DOHH2 (cell line): ENCODE results near the gene EPHB1.

ENCODE experiments used
- H3F3A ChIP-seq: fragments of 200-600 bp; sonication (generic), shearing (Covaris generic); 2 replicates; pipeline ENCODE4 v1.6.0; 2016; ENCODE audit warnings: antibody characterized with exemption, mild to moderate bottlenecking; ENCODE audit not compliant: control insufficient read depth, insufficient read depth
- H3K27ac ChIP-seq: fragments of 200-600 bp; sonication (generic); 2 replicates; pipeline ENCODE4 v1.5.1; 2014; ENCODE audit warnings: low read depth, mild to moderate bottlenecking, low read length, moderate library complexity
- H3K27me3 ChIP-seq: fragments of 200-600 bp; sonication (generic); 2 replicates; pipeline ENCODE4 v1.6.1; 2014; ENCODE audit warnings: mild to moderate bottlenecking, low read length, mixed read lengths; ENCODE audit not compliant: control insufficient read depth
- H3K36me3 ChIP-seq: fragments of 200-600 bp; sonication (generic); 2 replicates; pipeline ENCODE4 v1.6.1; 2014; ENCODE audit warnings: mild to moderate bottlenecking, low read length, moderate library complexity, mixed read lengths; ENCODE audit not compliant: control insufficient read depth
- H3K4me1 ChIP-seq: fragments of 200-600 bp; sonication (generic); 2 replicates; pipeline ENCODE4 v1.6.1; 2014; ENCODE audit warnings: mild to moderate bottlenecking, low read length, mixed read lengths; ENCODE audit not compliant: control insufficient read depth
- H3K4me2 ChIP-seq: fragments of 200-600 bp; sonication (generic); 2 replicates; pipeline ENCODE4 v1.6.0; 2014; ENCODE audit warnings: mild to moderate bottlenecking, low read length, moderate library complexity
- H3K4me3 ChIP-seq: fragments of 200-600 bp; sonication (generic); 2 replicates; pipeline ENCODE4 v1.5.1; 2014; ENCODE audit warnings: mild to moderate bottlenecking, low read length, mixed read lengths
- H3K79me2 ChIP-seq: fragments of 200-600 bp; sonication (generic); 2 replicates; pipeline ENCODE4 v1.6.1; 2014; ENCODE audit warnings: mild to moderate bottlenecking, low read length, mixed read lengths; ENCODE audit not compliant: control insufficient read depth
- H3K9me2 ChIP-seq: fragments of 200-600 bp; sonication (generic); replicated peaks from 2 replicates; pipeline ENCODE4 v1.6.1; 2014; ENCODE audit warnings: mild to moderate bottlenecking, low read length, mixed read lengths; ENCODE audit not compliant: control insufficient read depth
- H3K9me3 ChIP-seq: fragments of 200-600 bp; sonication (generic); 2 replicates; pipeline ENCODE4 v1.6.1; 2014; ENCODE audit warnings: antibody characterized with exemption, low read length, mixed read lengths; ENCODE audit not compliant: control insufficient read depth, insufficient read depth
- H4K20me1 ChIP-seq: fragments of 200-600 bp; sonication (generic); 2 replicates; pipeline ENCODE4 v1.6.0; 2014; ENCODE audit warnings: low read depth, mild to moderate bottlenecking, antibody characterized with exemption, low read length, moderate library complexity; ENCODE audit not compliant: control insufficient read depth, insufficient read depth
- EZH2phosphoT487 ChIP-seq: fragments of 200-600 bp; sonication (generic); IDR thresholded peaks from 2 replicates; pipeline ENCODE4 v1.6.1; 2017; ENCODE audit warnings: borderline replicate concordance, mild to moderate bottlenecking, antibody characterized with exemption, low read length, moderate library complexity, mixed read lengths
- TF ChIP-seq, protein P1 (sequence below): fragments of 200-600 bp; sonication (generic); IDR thresholded peaks from one replicate; pipeline ENCODE4 v1.5.1; 2014; ENCODE audit warnings: antibody characterized with exemption, mild to moderate bottlenecking, low read depth, low read length; ENCODE audit not compliant: poor library complexity, severe bottlenecking

The EPHB1 gene

DNA sequence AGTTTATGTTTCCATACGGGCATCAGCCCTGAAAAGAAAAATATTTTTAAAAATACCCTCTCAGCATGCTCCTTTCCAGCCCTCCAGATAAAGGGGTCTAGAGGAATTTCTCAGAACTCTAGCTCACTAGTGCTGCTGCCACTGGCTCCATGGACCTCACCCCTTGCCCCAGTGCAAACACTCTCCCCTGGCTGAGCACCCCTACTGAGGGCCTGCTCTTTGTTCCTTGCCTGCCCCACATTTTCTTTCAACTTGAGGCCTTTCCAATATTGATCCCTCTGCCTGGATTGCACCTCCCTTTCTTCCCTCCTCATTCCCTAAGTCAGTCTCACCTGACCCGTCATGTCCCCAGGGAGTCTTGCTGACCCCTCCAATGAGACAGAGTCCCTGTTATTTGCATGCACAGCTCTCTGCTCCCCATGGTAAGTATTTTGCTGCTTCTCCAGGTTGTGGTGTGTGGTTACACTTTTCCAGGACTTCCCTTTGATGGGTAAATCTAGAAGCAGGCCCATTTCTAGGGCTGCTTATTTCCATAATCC is 196.5 kb downstream of the EPHB1 start:
- H3K4me1 ChIP-seq, result no peaks in the 10 kb centered on the region
- no peaks in the 10 kb centered on the region for H3K27me3 ChIP-seq
- no peaks in the 10 kb centered on the region for H3K9me3 ChIP-seq
- no peaks in the 10 kb centered on the region for H3K36me3 ChIP-seq
- no peaks in the 10 kb centered on the region for H3K9me2 ChIP-seq
- no peak overlapping the region for H3K27ac ChIP-seq
- no peak overlapping the region for H3K4me3 ChIP-seq
- no peak overlapping the region for H3K4me2 ChIP-seq
- H4K20me1 ChIP-seq, result no peaks in the 10 kb centered on the region
- no peaks in the 10 kb centered on the region for H3K79me2 ChIP-seq
- TF ChIP-seq, protein P1, sequence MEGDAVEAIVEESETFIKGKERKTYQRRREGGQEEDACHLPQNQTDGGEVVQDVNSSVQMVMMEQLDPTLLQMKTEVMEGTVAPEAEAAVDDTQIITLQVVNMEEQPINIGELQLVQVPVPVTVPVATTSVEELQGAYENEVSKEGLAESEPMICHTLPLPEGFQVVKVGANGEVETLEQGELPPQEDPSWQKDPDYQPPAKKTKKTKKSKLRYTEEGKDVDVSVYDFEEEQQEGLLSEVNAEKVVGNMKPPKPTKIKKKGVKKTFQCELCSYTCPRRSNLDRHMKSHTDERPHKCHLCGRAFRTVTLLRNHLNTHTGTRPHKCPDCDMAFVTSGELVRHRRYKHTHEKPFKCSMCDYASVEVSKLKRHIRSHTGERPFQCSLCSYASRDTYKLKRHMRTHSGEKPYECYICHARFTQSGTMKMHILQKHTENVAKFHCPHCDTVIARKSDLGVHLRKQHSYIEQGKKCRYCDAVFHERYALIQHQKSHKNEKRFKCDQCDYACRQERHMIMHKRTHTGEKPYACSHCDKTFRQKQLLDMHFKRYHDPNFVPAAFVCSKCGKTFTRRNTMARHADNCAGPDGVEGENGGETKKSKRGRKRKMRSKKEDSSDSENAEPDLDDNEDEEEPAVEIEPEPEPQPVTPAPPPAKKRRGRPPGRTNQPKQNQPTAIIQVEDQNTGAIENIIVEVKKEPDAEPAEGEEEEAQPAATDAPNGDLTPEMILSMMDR, result no peak
- no peak for TF ChIP-seq EZH2phosphoT487
- no peaks in the 10 kb centered on the region for H3F3A ChIP-seq

DNA sequence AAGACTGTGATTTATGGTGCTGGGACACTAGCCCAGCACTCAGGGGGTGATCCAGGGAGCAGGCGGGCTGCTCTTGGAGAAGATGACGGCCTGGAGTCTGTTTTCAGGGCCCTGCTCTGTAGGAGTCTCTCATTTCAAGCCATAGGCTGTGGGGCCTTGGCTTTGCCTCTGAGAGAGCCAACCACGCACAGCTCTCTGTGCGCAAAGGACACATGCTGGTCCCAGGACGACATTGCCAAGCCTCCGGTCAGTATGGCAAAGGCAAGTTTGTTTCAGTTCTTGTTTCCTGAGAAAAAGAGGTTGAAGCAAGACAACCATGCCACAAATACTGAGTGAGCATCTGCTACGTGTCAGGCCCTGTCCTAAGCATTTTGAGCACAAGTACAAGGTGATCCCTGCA is 197.1 kb downstream of the EPHB1 start:
- Histone ChIP-seq H4K20me1 (no peaks in the 10 kb centered on the region), H3K79me2 (no peaks in the 10 kb centered on the region), H3K9me2 (no peaks in the 10 kb centered on the region), H3K27me3 (no peaks in the 10 kb centered on the region), H3K36me3 (no peaks in the 10 kb centered on the region), H3K27ac (no peak overlapping the region), H3K9me3 (no peaks in the 10 kb centered on the region), H3K4me2 (no peak overlapping the region), H3F3A (no peaks in the 10 kb centered on the region), H3K4me3 (no peak overlapping the region), H3K4me1 (no peaks in the 10 kb centered on the region)
- no peak for TF ChIP-seq EZH2phosphoT487
- TF ChIP-seq, protein P1, result no peak

DNA sequence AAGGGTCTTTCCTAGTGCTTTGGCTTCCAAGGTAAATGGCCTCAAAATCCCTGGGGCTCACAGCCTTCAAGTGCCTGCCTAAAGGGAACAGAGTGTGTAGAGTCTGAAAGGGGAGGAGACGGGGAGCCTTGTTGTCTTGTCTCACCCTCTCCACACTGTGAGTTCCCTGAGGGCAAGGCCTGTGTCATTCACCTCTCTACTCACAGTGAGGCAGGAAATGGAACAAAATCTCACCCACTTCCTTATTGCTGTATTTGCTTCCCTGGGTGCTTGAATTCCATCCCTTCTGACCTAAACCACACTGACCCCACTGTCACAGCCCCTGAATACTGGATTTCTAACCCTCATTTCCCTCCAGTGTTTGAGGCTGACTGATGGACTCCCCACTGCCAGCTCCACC is 197.5 kb downstream of the EPHB1 start:
- no peaks in the 10 kb centered on the region for H3K4me1 ChIP-seq

More for the DNA sequence above, 197.5 kb downstream of the EPHB1 start:
- Histone ChIP-seq H3K79me2 (no peaks in the 10 kb centered on the region), H4K20me1 (no peaks in the 10 kb centered on the region), H3K4me2 (no peak overlapping the region), H3K4me3 (no peak overlapping the region), H3K27me3 (no peaks in the 10 kb centered on the region), H3K36me3 (no peaks in the 10 kb centered on the region), H3K9me3 (no peaks in the 10 kb centered on the region), H3K27ac (no peak overlapping the region), H3K9me2 (no peaks in the 10 kb centered on the region), H3F3A (no peaks in the 10 kb centered on the region)
- TF ChIP-seq, protein P1, result no peak
- no peak for TF ChIP-seq EZH2phosphoT487
